ENCODE data around the gene SPDYC.

Gene SPDYC

DNA sequence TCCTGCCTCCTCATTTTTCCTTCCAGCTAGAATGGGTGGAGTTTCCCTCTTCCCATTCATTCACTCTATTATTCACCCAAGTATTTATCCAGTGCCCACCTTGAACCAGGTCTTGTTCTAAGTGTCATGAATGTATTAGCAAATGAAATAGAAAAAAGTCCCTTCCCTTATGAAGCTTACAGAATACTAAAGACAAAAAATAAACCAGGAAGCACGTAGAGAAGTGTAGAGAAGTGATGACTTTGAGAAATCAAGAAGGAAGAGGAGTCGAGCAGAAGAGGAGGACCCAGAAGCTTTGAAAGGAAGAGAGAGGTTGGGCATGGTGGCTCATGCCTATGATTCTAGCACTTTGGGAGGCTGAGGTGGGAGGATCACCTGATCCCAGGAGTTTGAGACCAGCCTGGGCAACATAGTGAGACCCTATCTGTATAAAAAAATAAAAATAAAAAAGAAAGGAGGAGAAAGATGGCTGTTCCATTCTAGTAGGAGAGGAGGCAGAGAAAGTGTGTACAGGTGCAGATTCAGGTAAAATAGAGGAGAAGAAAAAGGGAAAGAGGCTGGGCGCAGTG is 18.6 kb upstream of the SPDYC start:
- H3K27ac ChIP-seq (ENCODE audit: poor library complexity, severe bottlenecking) = no peak overlapping the region
- H3K9me3 ChIP-seq (ENCODE audit: severe bottlenecking) = peaks cover 3% of the 10 kb centered on the region
- H3K36me3 ChIP-seq (ENCODE audit: low read depth) = no peaks in the 10 kb centered on the region
- H3K4me1 ChIP-seq (ENCODE audit: insufficient read depth, poor library complexity, severe bottlenecking) = peaks cover 12% of the 10 kb centered on the region
- ATAC-seq (ENCODE audit: low read depth) (no peak), DNase-seq (ENCODE audit: low spot score) (no peak)
- TF ChIP-seq, protein P1, sequence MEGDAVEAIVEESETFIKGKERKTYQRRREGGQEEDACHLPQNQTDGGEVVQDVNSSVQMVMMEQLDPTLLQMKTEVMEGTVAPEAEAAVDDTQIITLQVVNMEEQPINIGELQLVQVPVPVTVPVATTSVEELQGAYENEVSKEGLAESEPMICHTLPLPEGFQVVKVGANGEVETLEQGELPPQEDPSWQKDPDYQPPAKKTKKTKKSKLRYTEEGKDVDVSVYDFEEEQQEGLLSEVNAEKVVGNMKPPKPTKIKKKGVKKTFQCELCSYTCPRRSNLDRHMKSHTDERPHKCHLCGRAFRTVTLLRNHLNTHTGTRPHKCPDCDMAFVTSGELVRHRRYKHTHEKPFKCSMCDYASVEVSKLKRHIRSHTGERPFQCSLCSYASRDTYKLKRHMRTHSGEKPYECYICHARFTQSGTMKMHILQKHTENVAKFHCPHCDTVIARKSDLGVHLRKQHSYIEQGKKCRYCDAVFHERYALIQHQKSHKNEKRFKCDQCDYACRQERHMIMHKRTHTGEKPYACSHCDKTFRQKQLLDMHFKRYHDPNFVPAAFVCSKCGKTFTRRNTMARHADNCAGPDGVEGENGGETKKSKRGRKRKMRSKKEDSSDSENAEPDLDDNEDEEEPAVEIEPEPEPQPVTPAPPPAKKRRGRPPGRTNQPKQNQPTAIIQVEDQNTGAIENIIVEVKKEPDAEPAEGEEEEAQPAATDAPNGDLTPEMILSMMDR (IDR thresholded peaks at IDR 0.05; ENCODE audit: poor library complexity, severe bottlenecking) = no peak
- H3K27me3 ChIP-seq (ENCODE audit: insufficient read depth, poor library complexity, severe bottlenecking) = no peaks in the 10 kb centered on the region
- no peak overlapping the region for H3K4me3 ChIP-seq (ENCODE audit: severe bottlenecking)

DNA sequence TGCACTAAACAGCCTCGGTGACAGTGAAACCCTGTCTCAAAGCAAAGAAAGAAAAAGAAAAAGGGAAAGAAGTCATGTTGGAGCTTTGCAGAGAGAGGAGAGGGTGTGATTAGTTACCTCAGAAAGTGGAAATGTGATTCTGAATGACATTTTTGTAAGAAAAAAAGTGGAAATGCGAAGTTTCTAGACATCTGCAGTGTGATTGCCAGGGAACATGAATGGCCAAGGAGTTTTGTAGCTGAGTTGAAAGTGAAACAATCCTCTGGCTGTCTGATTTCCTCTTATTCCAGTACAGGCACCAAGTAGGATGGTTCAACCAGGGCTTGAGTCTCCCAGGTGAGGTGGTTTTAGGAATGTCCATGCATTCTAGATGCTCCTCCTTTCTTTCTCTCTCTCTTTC is 17.9 kb upstream of the SPDYC start:
- DNase-seq (ENCODE audit: low spot score) (no peak), ATAC-seq (ENCODE audit: low read depth) (no peak)
- Histone ChIP-seq H3K4me3 (ENCODE audit: severe bottlenecking) (no peak overlapping the region), H3K4me1 (ENCODE audit: insufficient read depth, poor library complexity, severe bottlenecking) (peaks cover 12% of the 10 kb centered on the region), H3K36me3 (ENCODE audit: low read depth) (no peaks in the 10 kb centered on the region), H3K9me3 (ENCODE audit: severe bottlenecking) (peaks cover under 1% of the 10 kb centered on the region), H3K27ac (ENCODE audit: poor library complexity, severe bottlenecking) (no peak overlapping the region), H3K27me3 (ENCODE audit: insufficient read depth, poor library complexity, severe bottlenecking) (no peaks in the 10 kb centered on the region)
- TF ChIP-seq, protein P1 (IDR thresholded peaks at IDR 0.05; ENCODE audit: poor library complexity, severe bottlenecking) = no peak

DNA sequence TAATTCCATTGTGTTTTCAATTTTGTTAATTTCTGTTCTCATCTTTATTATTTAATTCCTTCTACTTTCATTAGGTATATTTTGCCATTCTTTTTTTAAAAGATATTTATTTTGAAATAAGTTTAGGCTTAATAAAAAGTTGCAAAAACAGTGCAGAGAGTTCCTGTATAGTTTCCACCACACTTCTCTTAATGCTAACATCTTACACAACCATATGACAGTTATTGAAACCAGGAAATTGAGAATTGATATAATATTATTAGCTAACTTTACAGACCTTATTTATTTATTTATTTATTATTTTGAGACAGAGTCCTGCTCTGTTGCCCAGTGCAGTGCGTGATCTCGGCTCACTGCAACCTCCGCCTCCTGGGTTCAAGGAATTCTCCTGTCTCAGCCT is 13.8 kb upstream of the SPDYC start:
- DNase-seq (ENCODE audit: low spot score) (no peak), ATAC-seq (ENCODE audit: low read depth) (no peak)
- TF ChIP-seq, protein P1 (IDR thresholded peaks at IDR 0.05; ENCODE audit: poor library complexity, severe bottlenecking) = no peak
- Histone ChIP-seq H3K4me3 (ENCODE audit: severe bottlenecking) (no peak overlapping the region), H3K36me3 (ENCODE audit: low read depth) (no peaks in the 10 kb centered on the region), H3K4me1 (ENCODE audit: insufficient read depth, poor library complexity, severe bottlenecking) (peaks cover 3% of the 10 kb centered on the region), H3K27ac (ENCODE audit: poor library complexity, severe bottlenecking) (no peak overlapping the region), H3K9me3 (ENCODE audit: severe bottlenecking) (no peaks in the 10 kb centered on the region), H3K27me3 (ENCODE audit: insufficient read depth, poor library complexity, severe bottlenecking) (no peaks in the 10 kb centered on the region)

DNA sequence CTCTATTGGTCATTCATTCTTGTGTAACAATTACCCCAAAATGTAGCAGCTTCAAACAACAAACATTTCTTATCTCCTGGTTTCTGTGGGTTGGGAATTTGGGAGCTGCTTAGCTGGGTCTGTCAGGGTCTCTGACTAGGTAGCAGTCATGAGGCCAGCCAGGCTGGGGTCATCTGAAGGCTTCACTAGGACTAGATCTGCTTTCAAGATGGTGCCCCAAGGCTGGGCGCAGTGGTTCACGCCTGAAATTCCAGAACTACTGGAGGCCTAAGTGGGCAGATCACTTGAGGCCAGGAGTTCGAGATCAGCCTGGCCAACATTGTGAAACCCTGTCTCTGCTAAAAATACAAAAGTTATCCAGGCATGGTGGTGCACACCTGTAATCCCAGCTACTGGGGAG is 13.1 kb upstream of the SPDYC start:
- TF ChIP-seq, protein P1 (IDR thresholded peaks at IDR 0.05; ENCODE audit: poor library complexity, severe bottlenecking) = no peak
- H3K36me3 ChIP-seq (ENCODE audit: low read depth) = no peaks in the 10 kb centered on the region
- ATAC-seq (ENCODE audit: low read depth) (no peak), DNase-seq (ENCODE audit: low spot score) (no peak)
- no peak overlapping the region for H3K27ac ChIP-seq (ENCODE audit: poor library complexity, severe bottlenecking)
- H3K9me3 ChIP-seq (ENCODE audit: severe bottlenecking) = no peaks in the 10 kb centered on the region
- H3K4me1 ChIP-seq (ENCODE audit: insufficient read depth, poor library complexity, severe bottlenecking) = no peaks in the 10 kb centered on the region
- H3K4me3 ChIP-seq (ENCODE audit: severe bottlenecking) = no peak overlapping the region
- H3K27me3 ChIP-seq (ENCODE audit: insufficient read depth, poor library complexity, severe bottlenecking) = no peaks in the 10 kb centered on the region

DNA sequence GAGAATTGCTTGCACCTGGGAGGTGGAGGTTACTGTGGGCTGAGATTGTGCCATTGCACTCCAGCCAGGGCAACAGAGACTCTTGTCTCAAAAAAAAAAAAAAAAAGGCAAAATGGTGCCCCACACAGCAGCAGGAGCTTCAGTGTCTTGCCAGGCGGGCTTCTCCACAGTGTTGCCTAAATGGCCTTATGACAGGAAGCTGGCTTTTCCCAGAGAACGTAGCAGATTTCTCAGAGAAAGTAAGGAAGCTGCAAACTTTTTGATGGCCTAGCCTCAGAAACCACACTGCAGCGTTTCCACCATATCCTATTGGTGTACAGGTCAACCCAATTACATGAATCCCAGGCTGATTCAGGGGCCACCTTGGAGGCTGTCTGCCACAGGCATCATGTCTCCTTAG is 12.7 kb upstream of the SPDYC start:
- H3K4me3 ChIP-seq (ENCODE audit: severe bottlenecking) = no peak overlapping the region
- H3K9me3 ChIP-seq (ENCODE audit: severe bottlenecking) = no peaks in the 10 kb centered on the region
- H3K4me1 ChIP-seq (ENCODE audit: insufficient read depth, poor library complexity, severe bottlenecking) = no peaks in the 10 kb centered on the region
- no peak for DNase-seq (ENCODE audit: low spot score)
- H3K27me3 ChIP-seq (ENCODE audit: insufficient read depth, poor library complexity, severe bottlenecking) = no peaks in the 10 kb centered on the region
- no peak overlapping the region for H3K27ac ChIP-seq (ENCODE audit: poor library complexity, severe bottlenecking)
- TF ChIP-seq, protein P1 (IDR thresholded peaks at IDR 0.05; ENCODE audit: poor library complexity, severe bottlenecking) = no peak
- no peak for ATAC-seq (ENCODE audit: low read depth)
- H3K36me3 ChIP-seq (ENCODE audit: low read depth) = no peaks in the 10 kb centered on the region
